Sigmoid colon (tissue), 7 donors: ENCODE measurements around the gene DNAJC27. TPM values are rescaled to one million over a fixed set of nuclear protein-coding genes. Genes with fewer than 3 reads are reported as not detected.

ENCODE experiments used
- DNase-seq: peaks from one replicate; pipeline ENCODE4 v3.0.0-alpha.2; 2019
- H3K27ac ChIP-seq, 4 donors: fragments of 200-600 bp; sonication (generic); one replicate each; pipeline ENCODE4 v1.5.1; 2016 to 2019; ENCODE audit warnings: mild to moderate bottlenecking in 1 of 4
- H3K27me3 ChIP-seq, 3 donors: fragments of 200-600 bp; sonication (generic); one replicate each; pipeline ENCODE4 v1.5.1; 2019; ENCODE audit warnings: mild to moderate bottlenecking in 1 of 3
- H3K36me3 ChIP-seq, 4 donors: fragments of 200-600 bp; sonication (generic); one replicate each; pipeline ENCODE4 v1.5.1; 2016 to 2019
- H3K4me1 ChIP-seq, 4 donors: fragments of 200-600 bp; sonication (generic); one replicate each; pipeline ENCODE4 v1.5.1; 2017 to 2019
- H3K4me3 ChIP-seq, 4 donors: fragments of 200-600 bp; sonication (generic); one replicate each; pipeline ENCODE4 v1.5.1; 2017 to 2019; ENCODE audit warnings: mild to moderate bottlenecking in 2 of 4, moderate library complexity in 1 of 4
- H3K9me3 ChIP-seq, 4 donors: fragments of 200-600 bp in 3 of 4; sonication (generic) in 3 of 4; one replicate each; pipeline versions ENCODE4 v1.5.1 to v1.6.1; 2013 to 2019
- EP300 ChIP-seq, 4 donors: sonication (generic); formaldehyde crosslinking; IDR thresholded peaks; one replicate each; pipeline ENCODE4 v1.6.1; 2017; ENCODE audit warnings: antibody characterized with exemption in 4 of 4
- POLR2A ChIP-seq, 2 donors: fragments of 450-650 bp; IDR thresholded peaks; one replicate each; pipeline ENCODE4 v1.6.1; 2016; ENCODE audit warnings: antibody characterized with exemption in 2 of 2, mild to moderate bottlenecking in 2 of 2, moderate library complexity in 2 of 2
- POLR2AphosphoS5 ChIP-seq, 4 donors: sonication (generic); formaldehyde crosslinking; IDR thresholded peaks; one replicate each; pipeline ENCODE4 v1.6.1; 2017; ENCODE audit warnings: antibody characterized with exemption in 4 of 4
- WGBS, 2 donors: extraction: QIAGEN DNeasy Blood & Tissue Kit; methylation state at CpG; one replicate each; pipeline ENCODE4 v1.1.7; 2013; 5-methylcytosine and 5-hydroxymethylcytosine counted together
- intact Hi-C: fragments of 100-400 bp; cut with DNase I; formaldehyde crosslinking; loops from one replicate; pipeline ENCODE4 v1.15.1; 2023
- polyA plus RNA-seq, 3 donors: library from polyadenylated mRNA; stranded (reverse); fragments of 200-250 nt; gene quantifications; one replicate each; pipeline ENCODE4 v1.2.3, GENCODE V29; 2013
- total RNA-seq, 4 donors: library from RNA; depleted of rRNA; stranded (reverse); fragments of >200 nt; gene quantifications; one replicate each; pipeline ENCODE4 v1.1.0, GENCODE V29; 2016
- TF ChIP-seq, protein P1 (sequence below), 4 experiments: fragments of 450-650 bp in 3 of 4; fragments of 200-600 bp in 1 of 4; IDR thresholded peaks; one replicate each; pipeline ENCODE4 v1.5.1; 2016 to 2019; ENCODE audit warnings: antibody characterized with exemption in 4 of 4, mild to moderate bottlenecking in 3 of 4, moderate library complexity in 2 of 4
- donor health status: healthy with polysubstance abuse.
- donor health status: Bipolar disorder and iron deficiency.
- donor health status: healthy.

The DNAJC27 gene
- total and polyA plus RNA-seq, 7 donors: 0.60 to 12.5 (median 6.3) TPM

DNA sequence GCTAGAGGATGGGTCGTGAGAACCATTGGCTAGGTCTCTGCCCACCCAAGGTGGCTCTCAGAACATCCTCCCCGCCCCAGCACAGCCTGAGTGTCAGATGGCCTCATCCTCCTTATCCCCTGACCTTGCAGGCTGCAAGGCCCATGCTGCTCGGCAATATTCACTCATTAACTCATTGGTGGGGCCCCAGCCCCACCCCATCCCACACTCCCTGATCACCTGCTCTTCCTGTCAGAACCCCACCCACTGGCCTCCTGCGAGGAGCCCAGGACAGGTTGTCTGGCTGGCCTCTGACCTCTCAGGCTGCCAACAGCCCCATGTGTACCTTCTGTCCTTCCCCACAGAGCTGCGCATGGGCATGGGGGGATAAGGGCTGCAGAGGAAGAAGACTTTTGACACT lies 57.0 kb downstream of the DNAJC27 start:
- no peak for TF ChIP-seq EP300 (IDR thresholded peaks at IDR 0.05)
- TF ChIP-seq POLR2AphosphoS5 (IDR thresholded peaks at IDR 0.05): no peak
- TF ChIP-seq POLR2A (IDR thresholded peaks at IDR 0.05): no peak
- TF ChIP-seq, protein P1, sequence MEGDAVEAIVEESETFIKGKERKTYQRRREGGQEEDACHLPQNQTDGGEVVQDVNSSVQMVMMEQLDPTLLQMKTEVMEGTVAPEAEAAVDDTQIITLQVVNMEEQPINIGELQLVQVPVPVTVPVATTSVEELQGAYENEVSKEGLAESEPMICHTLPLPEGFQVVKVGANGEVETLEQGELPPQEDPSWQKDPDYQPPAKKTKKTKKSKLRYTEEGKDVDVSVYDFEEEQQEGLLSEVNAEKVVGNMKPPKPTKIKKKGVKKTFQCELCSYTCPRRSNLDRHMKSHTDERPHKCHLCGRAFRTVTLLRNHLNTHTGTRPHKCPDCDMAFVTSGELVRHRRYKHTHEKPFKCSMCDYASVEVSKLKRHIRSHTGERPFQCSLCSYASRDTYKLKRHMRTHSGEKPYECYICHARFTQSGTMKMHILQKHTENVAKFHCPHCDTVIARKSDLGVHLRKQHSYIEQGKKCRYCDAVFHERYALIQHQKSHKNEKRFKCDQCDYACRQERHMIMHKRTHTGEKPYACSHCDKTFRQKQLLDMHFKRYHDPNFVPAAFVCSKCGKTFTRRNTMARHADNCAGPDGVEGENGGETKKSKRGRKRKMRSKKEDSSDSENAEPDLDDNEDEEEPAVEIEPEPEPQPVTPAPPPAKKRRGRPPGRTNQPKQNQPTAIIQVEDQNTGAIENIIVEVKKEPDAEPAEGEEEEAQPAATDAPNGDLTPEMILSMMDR (IDR thresholded peaks at IDR 0.05): no peak
- H3K9me3 ChIP-seq: no peaks in the 10 kb centered on the region
- H3K4me3 ChIP-seq: no peak overlapping the region
- intact Hi-C loops: no loop called here
- H3K36me3 ChIP-seq: no peaks in the 10 kb centered on the region
- no peak overlapping the region for H3K27ac ChIP-seq
- peaks cover 0 to 21% (median 10%) of the 10 kb centered on the region in 4 donors for H3K4me1 ChIP-seq
- whole genome bisulfite sequencing, 2 donors: 52 to 69% methylated on average over 5 of the region's 5 CpGs
- no peaks in the 10 kb centered on the region for H3K27me3 ChIP-seq
- no peak for DNase-seq

DNA sequence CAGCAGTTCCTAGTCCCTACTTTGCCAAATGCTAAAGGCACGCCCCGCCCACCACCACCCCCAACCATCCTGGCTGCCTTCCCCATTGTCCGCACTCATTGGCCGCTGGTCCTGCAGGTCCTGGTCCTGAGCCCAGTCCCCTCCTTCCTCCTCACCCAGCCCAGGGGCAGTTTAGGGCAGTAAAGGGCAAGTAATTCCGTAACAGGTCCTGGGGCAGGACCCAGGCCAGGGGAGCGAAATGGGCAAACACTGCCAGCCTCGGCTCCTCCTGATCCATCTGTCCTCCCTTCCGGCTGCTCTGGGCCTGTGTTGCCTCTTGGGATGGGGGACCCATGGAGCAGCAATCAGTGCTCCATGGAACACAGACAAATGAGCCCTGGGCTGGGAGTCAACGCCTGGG lies 57.8 kb downstream of the DNAJC27 start:
- DNase-seq: peak; percentile 53
- Histone ChIP-seq H3K27me3 (no peaks in the 10 kb centered on the region), H3K27ac (no peak overlapping the region), H3K36me3 (no peaks in the 10 kb centered on the region), H3K4me1 (peaks cover 0 to 16% (median 3%) of the 10 kb centered on the region in 4 donors), H3K9me3 (no peaks in the 10 kb centered on the region), H3K4me3 (no peak overlapping the region)
- TF ChIP-seq EP300 (IDR thresholded peaks at IDR 0.05): no peak
- TF ChIP-seq, protein P1 (IDR thresholded peaks at IDR 0.05): no peak
- TF ChIP-seq POLR2A (IDR thresholded peaks at IDR 0.05): no peak
- TF ChIP-seq POLR2AphosphoS5 (IDR thresholded peaks at IDR 0.05): no peak
- intact Hi-C loops: no loop called here
- WGBS, 2 donors: 90 to 91% methylated on average over 9 of the region's 9 CpGs

DNA sequence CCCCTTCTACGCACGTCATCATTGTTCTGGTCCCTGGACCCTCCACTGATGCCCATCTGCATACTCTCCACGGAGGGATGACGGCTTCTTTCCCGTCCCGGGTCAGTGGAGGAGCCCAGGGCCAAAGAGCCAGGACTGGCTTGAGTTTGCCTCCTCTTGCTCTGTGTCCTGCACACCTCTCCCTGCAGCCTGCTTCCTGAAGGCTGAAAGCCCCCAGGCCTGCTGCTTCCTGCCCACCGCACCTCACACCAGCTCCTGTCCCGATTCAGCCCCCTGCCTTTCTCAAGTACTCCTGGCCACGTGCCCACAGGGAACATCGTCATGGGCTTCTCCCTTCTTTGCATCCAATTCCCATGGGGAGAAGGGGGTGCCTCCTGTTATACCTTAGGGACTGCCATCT lies 58.8 kb downstream of the DNAJC27 start:
- H3K9me3 ChIP-seq: no peaks in the 10 kb centered on the region
- no peak overlapping the region for H3K27ac ChIP-seq
- intact Hi-C loops: no loop called here
- H3K4me1 ChIP-seq: peaks cover 0 to 6% (median 0%) of the 10 kb centered on the region in 4 donors
- 72 to 78% methylated on average over 10 of the region's 10 CpGs for WGBS, 2 donors
- H3K4me3 ChIP-seq: no peak overlapping the region
- TF ChIP-seq, protein P1 (IDR thresholded peaks at IDR 0.05): no peak
- no peak for TF ChIP-seq POLR2AphosphoS5 (IDR thresholded peaks at IDR 0.05)
- no peak for TF ChIP-seq POLR2A (IDR thresholded peaks at IDR 0.05)
- no peak for TF ChIP-seq EP300 (IDR thresholded peaks at IDR 0.05)
- H3K36me3 ChIP-seq: no peaks in the 10 kb centered on the region
- H3K27me3 ChIP-seq: no peaks in the 10 kb centered on the region
- DNase-seq: no peak

DNA sequence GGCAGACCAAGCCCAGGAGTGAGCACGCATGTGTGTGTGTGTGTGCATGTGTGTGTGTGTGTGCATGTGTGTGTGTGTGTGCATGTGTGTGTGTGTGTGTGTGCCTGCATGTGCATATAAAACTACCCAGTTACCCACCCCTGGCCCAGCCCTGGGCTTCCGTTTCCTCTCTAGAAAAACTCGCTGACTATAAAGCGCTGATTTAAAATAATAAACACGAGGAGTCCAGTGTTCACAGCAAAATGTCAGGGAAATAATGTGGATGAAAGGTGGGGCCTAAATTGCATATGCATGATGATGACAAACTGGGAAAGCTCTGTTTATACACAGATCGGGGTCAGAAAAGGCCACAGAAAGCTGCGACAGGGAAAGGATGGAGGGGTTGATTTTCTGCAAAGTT lies 59.2 kb downstream of the DNAJC27 start:
- no peaks in the 10 kb centered on the region for H3K9me3 ChIP-seq
- no peak overlapping the region for H3K4me3 ChIP-seq
- DNase-seq: no peak
- peaks cover 0 to 3% (median 0%) of the 10 kb centered on the region in 4 donors for H3K4me1 ChIP-seq
- TF ChIP-seq POLR2A (IDR thresholded peaks at IDR 0.05) (no peak), POLR2AphosphoS5 (IDR thresholded peaks at IDR 0.05) (no peak), EP300 (IDR thresholded peaks at IDR 0.05) (no peak)
- TF ChIP-seq, protein P1 (IDR thresholded peaks at IDR 0.05): no peak
- intact Hi-C loops: no loop called here
- H3K36me3 ChIP-seq: no peaks in the 10 kb centered on the region
- 28 to 61% methylated on average over 7 of the region's 7 CpGs for whole genome bisulfite sequencing, 2 donors
- no peak overlapping the region for H3K27ac ChIP-seq
- no peaks in the 10 kb centered on the region for H3K27me3 ChIP-seq

DNA sequence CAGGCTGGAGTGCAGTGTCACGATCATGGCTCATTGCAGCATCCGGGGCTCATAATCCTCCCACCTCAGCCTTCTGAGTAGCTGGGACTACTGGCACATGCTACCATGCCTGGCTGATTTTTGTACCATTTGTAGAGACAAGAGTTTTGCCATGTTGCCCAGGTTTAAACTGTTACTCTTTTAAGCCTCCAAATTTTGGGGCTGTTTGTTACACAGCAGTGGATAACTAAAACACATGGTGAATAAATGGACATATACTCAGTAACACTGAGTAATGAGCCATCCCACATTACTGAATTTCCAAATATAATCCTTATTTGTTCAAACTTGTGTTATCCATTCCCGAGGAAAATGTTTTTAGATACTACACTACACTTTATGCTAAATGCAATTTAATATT lies 61.5 kb downstream of the DNAJC27 start:
- Histone ChIP-seq H3K9me3 (no peaks in the 10 kb centered on the region), H3K27me3 (no peaks in the 10 kb centered on the region), H3K27ac (no peak overlapping the region), H3K4me3 (no peak overlapping the region), H3K36me3 (no peaks in the 10 kb centered on the region), H3K4me1 (no peaks in the 10 kb centered on the region)
- WGBS, 2 donors: 99% methylated on average over 3 of the region's 3 CpGs
- intact Hi-C loops: no loop called here
- TF ChIP-seq POLR2AphosphoS5 (IDR thresholded peaks at IDR 0.05) (no peak), EP300 (IDR thresholded peaks at IDR 0.05) (no peak), POLR2A (IDR thresholded peaks at IDR 0.05) (no peak)
- TF ChIP-seq, protein P1 (IDR thresholded peaks at IDR 0.05): no peak
- DNase-seq: no peak
